Peyer's patch (tissue), 4 donors: ENCODE measurements around the gene CCM2. TPM values are rescaled to one million over a fixed set of nuclear protein-coding genes. Genes with fewer than 3 reads are reported as not detected.

Experiments used
- DNase-seq, 3 donors: peaks; one replicate each; pipeline ENCODE4 v3.0.0-alpha.2; 2017 to 2019
- H3K27ac ChIP-seq, 4 donors: fragments of 200-600 bp; sonication (generic); one replicate each; pipeline ENCODE4 v1.5.1; 2016 to 2019
- H3K27me3 ChIP-seq, 2 donors: fragments of 200-600 bp; sonication (generic); one replicate each; pipeline ENCODE4 v1.5.1; 2019
- H3K36me3 ChIP-seq, 3 donors: fragments of 200-600 bp; sonication (generic); one replicate each; pipeline ENCODE4 v1.5.1; 2016 to 2019
- H3K4me1 ChIP-seq, 4 donors: fragments of 200-600 bp; sonication (generic); one replicate each; pipeline ENCODE4 v1.5.1; 2016 to 2019
- H3K4me3 ChIP-seq, 4 donors: fragments of 200-600 bp; sonication (generic); 1 replicate in 3 of 4; 2 replicates in 1 of 4; pipeline ENCODE4 v1.5.1; 2016 to 2019; ENCODE audit warnings: mild to moderate bottlenecking in 1 of 4
- H3K9me3 ChIP-seq, 4 donors: fragments of 200-600 bp; sonication (generic); one replicate each; pipeline ENCODE4 v1.5.1; 2016 to 2019; ENCODE audit warnings: mild to moderate bottlenecking in 1 of 4
- CTCF ChIP-seq, 6 experiments: fragments of 450-650 bp in 4 of 6; fragments of 200-600 bp in 2 of 6; sonication (generic) in 1 of 6; IDR thresholded peaks; one replicate each; pipeline ENCODE4 v1.5.1; 2017 to 2019; ENCODE audit warnings: antibody characterized with exemption in 6 of 6, mild to moderate bottlenecking in 3 of 6, moderate library complexity in 1 of 6
- POLR2A ChIP-seq, 2 donors: fragments of 450-650 bp; IDR thresholded peaks; one replicate each; pipeline ENCODE4 v1.5.1; 2017; ENCODE audit warnings: antibody characterized with exemption in 2 of 2, mild to moderate bottlenecking in 2 of 2, moderate library complexity in 2 of 2
- total RNA-seq, 4 donors: library from RNA; depleted of rRNA; stranded (reverse); fragments of >200 nt; gene quantifications; one replicate each; pipeline ENCODE4 v1.1.0, GENCODE V29; 2016

Gene CCM2
- total RNA-seq, 4 donors from 2014 or later, result 23.3 to 49.5 (median 32.5) TPM

GRCh38 chr7:45013465-45013967 lies 13.5 kb downstream of the CCM2 start:
- DNase-seq, result no peak
- Histone ChIP-seq H3K27ac (no peak overlapping the region), H3K4me1 (no peaks in the 10 kb centered on the region), H3K4me3 (no peak overlapping the region), H3K36me3 (peaks cover 0 to 3% (median 0%) of the 10 kb centered on the region in 3 donors), H3K27me3 (no peaks in the 10 kb centered on the region), H3K9me3 (no peaks in the 10 kb centered on the region)
- TF ChIP-seq CTCF (IDR thresholded peaks at IDR 0.05) (no peak), POLR2A (IDR thresholded peaks at IDR 0.05) (no peak)

GRCh38 chr7:45015313-45015712 lies 15.3 kb downstream of the CCM2 start:
- Histone ChIP-seq H3K9me3 (no peaks in the 10 kb centered on the region), H3K4me3 (no peak overlapping the region), H3K4me1 (no peaks in the 10 kb centered on the region), H3K27ac (no peak overlapping the region), H3K36me3 (peaks cover 0 to 3% (median 0%) of the 10 kb centered on the region in 3 donors), H3K27me3 (no peaks in the 10 kb centered on the region)
- no peak for TF ChIP-seq CTCF (IDR thresholded peaks at IDR 0.05)
- TF ChIP-seq POLR2A (IDR thresholded peaks at IDR 0.05), result no peak
- DNase-seq, result no peak

- H3K4me1 ChIP-seq, result no peaks in the 10 kb centered on the region
- no peaks in the 10 kb centered on the region for H3K27me3 ChIP-seq
- peaks cover 0 to 2% (median 0%) of the 10 kb centered on the region in 3 donors for H3K36me3 ChIP-seq
- no peak for TF ChIP-seq POLR2A (IDR thresholded peaks at IDR 0.05)
- TF ChIP-seq CTCF (IDR thresholded peaks at IDR 0.05), result no peak
- no peak for DNase-seq
- no peak overlapping the region for H3K4me3 ChIP-seq
- H3K9me3 ChIP-seq, result no peaks in the 10 kb centered on the region
- H3K27ac ChIP-seq, result no peak overlapping the region
Observed at GRCh38 chr7:45017253-45017652, 17.3 kb downstream of the CCM2 start.

GRCh38 chr7:45020915-45021314 lies 20.9 kb downstream of the CCM2 start:
- H3K4me1 ChIP-seq, result peaks cover 0 to 2% (median 0%) of the 10 kb centered on the region in 4 donors
- DNase-seq, result no peak
- H3K4me3 ChIP-seq, result no peak overlapping the region
- no peaks in the 10 kb centered on the region for H3K27me3 ChIP-seq
- no peak overlapping the region for H3K27ac ChIP-seq
- TF ChIP-seq CTCF (IDR thresholded peaks at IDR 0.05) (no peak), POLR2A (IDR thresholded peaks at IDR 0.05) (no peak)
- H3K36me3 ChIP-seq, result no peaks in the 10 kb centered on the region
- no peaks in the 10 kb centered on the region for H3K9me3 ChIP-seq

GRCh38 chr7:45021604-45022296 lies 21.7 kb downstream of the CCM2 start:
- Histone ChIP-seq H3K4me1 (peaks cover 0 to 3% (median 0%) of the 10 kb centered on the region in 4 donors), H3K9me3 (no peaks in the 10 kb centered on the region), H3K36me3 (no peaks in the 10 kb centered on the region), H3K27me3 (no peaks in the 10 kb centered on the region), H3K27ac (no peak overlapping the region), H3K4me3 (no peak overlapping the region)
- no peak for TF ChIP-seq CTCF (IDR thresholded peaks at IDR 0.05)
- TF ChIP-seq POLR2A (IDR thresholded peaks at IDR 0.05), result no peak
- no peak for DNase-seq
